Left cardiac atrium (tissue), 2 donors: ENCODE measurements around the gene FAM171A2. TPM values are rescaled to one million over a fixed set of nuclear protein-coding genes. Genes with fewer than 3 reads are reported as not detected.

Experiments
- total RNA-seq, 2 donors: library from RNA; stranded (reverse); fragmentation: NEBNext Ultra II Directional; extraction: Animal tissue kit (Norgen Biotek cat#: 25700); gene quantifications; one replicate each; pipeline ENCODE4 v1.2.1, GENCODE V29; 2021
- donor health status: DM: no; HTN: yes; CAD: no; lungs with severe emphysema.
- donor health status: DM: yes; HTN: yes; CAD: no.

The FAM171A2 gene
- total RNA-seq, 2 donors from 2014 or later, result 1.2 to 2.4 TPM

Other genes starting within 250 kb of the FAM171A2 start
- gene HDAC5, start 240.2 kb downstream of the FAM171A2 start, total RNA-seq, result 10 to 100 TPM; 39.2 to 57.9 TPM
- gene HROB, start 221.9 kb downstream of the FAM171A2 start, total RNA-seq, result 1 to 10 TPM; 1.1 to 1.3 TPM
- 1 to 10 TPM; 4.9 to 8.7 TPM for gene ASB16, start 193.1 kb downstream of the FAM171A2 start, total RNA-seq
- 10 to 100 TPM; 22.5 to 23.1 TPM for gene TMUB2, start 176.9 kb downstream of the FAM171A2 start, total RNA-seq
- 10 to 100 TPM; 39.6 to 50.4 TPM for gene ATXN7L3, start 164.0 kb downstream of the FAM171A2 start, total RNA-seq
- 10 to 100 TPM; 35.5 to 48.2 TPM for gene UBTF, start 144.2 kb downstream of the FAM171A2 start, total RNA-seq
- under 1 TPM in 1 of 2 donors, not detected in 1; 0.63 TPM for gene SLC4A1, start 95.7 kb downstream of the FAM171A2 start, total RNA-seq
- 1 to 10 TPM in 1 of 2 donors, under 1 TPM in 1; 0.85 to 1.0 TPM for gene RUNDC3A, start 55.3 kb downstream of the FAM171A2 start, total RNA-seq
- 10 to 100 TPM; 60.9 to 62.5 TPM for gene SLC25A39, start 39.0 kb downstream of the FAM171A2 start, total RNA-seq
- gene GRN, start 18.6 kb downstream of the FAM171A2 start, total RNA-seq, result 100 to 1,000 TPM; 190 to 206 TPM
- gene ITGA2B, start 25.8 kb upstream of the FAM171A2 start, total RNA-seq, result 1 to 10 TPM; 2.4 to 2.7 TPM
- gene GPATCH8, start 139.6 kb upstream of the FAM171A2 start, total RNA-seq, result 10 to 100 TPM; 20.8 to 28.9 TPM
- 1 to 10 TPM; 3.0 to 4.3 TPM for gene FZD2, start 193.6 kb upstream of the FAM171A2 start, total RNA-seq